Measurements from ENCODE around the gene ATG7.

ATG7 gene

GRCh38 chr3:11558002-11558401, 285.8 kb downstream of the ATG7 start:
- no peaks in the 10 kb centered on the region for H3K27me3 ChIP-seq (ENCODE audit: insufficient read depth, low read depth, severe bottlenecking)
- H3K9me3 ChIP-seq (ENCODE audit: severe bottlenecking), result no peaks in the 10 kb centered on the region
- no peak for DNase-seq
- no peak overlapping the region for H3K27ac ChIP-seq
- no peak overlapping the region for H3K4me3 ChIP-seq (ENCODE audit: low read depth, low read length)
- no peak for TF ChIP-seq CTCF (IDR thresholded peaks at IDR 0.05; ENCODE audit: low read depth, low read length)
- peaks cover 77% of the 10 kb centered on the region for H3K36me3 ChIP-seq

GRCh38 chr3:11558411-11558903, 286.3 kb downstream of the ATG7 start:
- peaks cover 81% of the 10 kb centered on the region for H3K36me3 ChIP-seq
- no peak overlapping the region for H3K27ac ChIP-seq
- no peaks in the 10 kb centered on the region for H3K9me3 ChIP-seq (ENCODE audit: severe bottlenecking)
- no peak for DNase-seq
- H3K27me3 ChIP-seq (ENCODE audit: insufficient read depth, low read depth, severe bottlenecking), result no peaks in the 10 kb centered on the region
- no peak overlapping the region for H3K4me3 ChIP-seq (ENCODE audit: low read depth, low read length)
- TF ChIP-seq CTCF (IDR thresholded peaks at IDR 0.05; ENCODE audit: low read depth, low read length), result no peak

- H3K36me3 ChIP-seq, result peaks cover 84% of the 10 kb centered on the region
- no peaks in the 10 kb centered on the region for H3K27me3 ChIP-seq (ENCODE audit: insufficient read depth, low read depth, severe bottlenecking)
- H3K4me3 ChIP-seq (ENCODE audit: low read depth, low read length), result no peak overlapping the region
- H3K27ac ChIP-seq, result peak overlapping the region; percentile 77
- no peak for DNase-seq
- H3K9me3 ChIP-seq (ENCODE audit: severe bottlenecking), result no peaks in the 10 kb centered on the region
- TF ChIP-seq CTCF (IDR thresholded peaks at IDR 0.05; ENCODE audit: low read depth, low read length), result no peak
Observed at GRCh38 chr3:11558918-11559815, 287.0 kb downstream of the ATG7 start.

- peaks cover 84% of the 10 kb centered on the region for H3K36me3 ChIP-seq
- no peak for DNase-seq
- H3K4me3 ChIP-seq (ENCODE audit: low read depth, low read length), result no peak overlapping the region
- peak overlapping the region; percentile 77 for H3K27ac ChIP-seq
- no peaks in the 10 kb centered on the region for H3K9me3 ChIP-seq (ENCODE audit: severe bottlenecking)
- H3K27me3 ChIP-seq (ENCODE audit: insufficient read depth, low read depth, severe bottlenecking), result no peaks in the 10 kb centered on the region
- TF ChIP-seq CTCF (IDR thresholded peaks at IDR 0.05; ENCODE audit: low read depth, low read length), result no peak
Observed at GRCh38 chr3:11559816-11560633, 287.8 kb downstream of the ATG7 start.

GRCh38 chr3:11560746-11561145, 288.5 kb downstream of the ATG7 start:
- peaks cover 88% of the 10 kb centered on the region for H3K36me3 ChIP-seq
- peak overlapping the region; percentile 77 for H3K27ac ChIP-seq
- DNase-seq, result no peak
- TF ChIP-seq CTCF (IDR thresholded peaks at IDR 0.05; ENCODE audit: low read depth, low read length), result no peak
- H3K4me3 ChIP-seq (ENCODE audit: low read depth, low read length), result no peak overlapping the region
- H3K9me3 ChIP-seq (ENCODE audit: severe bottlenecking), result no peaks in the 10 kb centered on the region
- no peaks in the 10 kb centered on the region for H3K27me3 ChIP-seq (ENCODE audit: insufficient read depth, low read depth, severe bottlenecking)
